GM18861 (cell line): ENCODE data around the gene NUDT13.
A peak's percentile ranks its signal among the peaks of the same experiment; 100 is the strongest.

Experiments used
- ATAC-seq: cut with Tn5 transposase; IDR thresholded peaks from one replicate; pipeline ENCODE4 v1.9.1; 2021; ENCODE audit not compliant: unreplicated experiment

The NUDT13 gene

GRCh38 chr10:73161079-73161478 is 50.8 kb downstream of the NUDT13 start:
- ATAC-seq = no peak

- ATAC-seq = no peak
These were observed 51.4 kb downstream of the NUDT13 start for GRCh38 chr10:73161662-73162061.

GRCh38 chr10:73163096-73163495 is 52.8 kb downstream of the NUDT13 start:
- no peak for ATAC-seq

GRCh38 chr10:73166972-73167371 is 56.7 kb downstream of the NUDT13 start:
- ATAC-seq = no peak

- ATAC-seq = no peak
These were observed 57.2 kb downstream of the NUDT13 start for GRCh38 chr10:73167458-73167782.

- peak; percentile 82 for ATAC-seq
These were observed 57.7 kb downstream of the NUDT13 start, which contains the start of the genes ECD and FAM149B1 for GRCh38 chr10:73167783-73168464. Gene ECD, minus strand, starts transcription at chr10:73168008. Its CDS starts 4,071 bp downstream, at chr10:73163937. Gene FAM149B1, plus strand, starts transcription at chr10:73168119. Its CDS starts 221 bp downstream, at chr10:73168340.

GRCh38 chr10:73168465-73168803 is 58.2 kb downstream of the NUDT13 start:
- peak; percentile 5 for ATAC-seq

GRCh38 chr10:73169320-73169719 is 59.1 kb downstream of the NUDT13 start:
- no peak for ATAC-seq

GRCh38 chr10:73172867-73173266 is 62.6 kb downstream of the NUDT13 start:
- ATAC-seq = no peak

GRCh38 chr10:73174148-73174925 is 64.1 kb downstream of the NUDT13 start:
- no peak for ATAC-seq
